ENCODE results near the gene CMPK2. TPM values are rescaled to one million over a fixed set of nuclear protein-coding genes. Genes with fewer than 3 reads are reported as not detected.

CMPK2 gene
- total and polyA plus RNA-seq, 2 donors (not counting 1 experiment from before 2014, with no cell fraction given) = 0.33 to 0.52 TPM

DNA sequence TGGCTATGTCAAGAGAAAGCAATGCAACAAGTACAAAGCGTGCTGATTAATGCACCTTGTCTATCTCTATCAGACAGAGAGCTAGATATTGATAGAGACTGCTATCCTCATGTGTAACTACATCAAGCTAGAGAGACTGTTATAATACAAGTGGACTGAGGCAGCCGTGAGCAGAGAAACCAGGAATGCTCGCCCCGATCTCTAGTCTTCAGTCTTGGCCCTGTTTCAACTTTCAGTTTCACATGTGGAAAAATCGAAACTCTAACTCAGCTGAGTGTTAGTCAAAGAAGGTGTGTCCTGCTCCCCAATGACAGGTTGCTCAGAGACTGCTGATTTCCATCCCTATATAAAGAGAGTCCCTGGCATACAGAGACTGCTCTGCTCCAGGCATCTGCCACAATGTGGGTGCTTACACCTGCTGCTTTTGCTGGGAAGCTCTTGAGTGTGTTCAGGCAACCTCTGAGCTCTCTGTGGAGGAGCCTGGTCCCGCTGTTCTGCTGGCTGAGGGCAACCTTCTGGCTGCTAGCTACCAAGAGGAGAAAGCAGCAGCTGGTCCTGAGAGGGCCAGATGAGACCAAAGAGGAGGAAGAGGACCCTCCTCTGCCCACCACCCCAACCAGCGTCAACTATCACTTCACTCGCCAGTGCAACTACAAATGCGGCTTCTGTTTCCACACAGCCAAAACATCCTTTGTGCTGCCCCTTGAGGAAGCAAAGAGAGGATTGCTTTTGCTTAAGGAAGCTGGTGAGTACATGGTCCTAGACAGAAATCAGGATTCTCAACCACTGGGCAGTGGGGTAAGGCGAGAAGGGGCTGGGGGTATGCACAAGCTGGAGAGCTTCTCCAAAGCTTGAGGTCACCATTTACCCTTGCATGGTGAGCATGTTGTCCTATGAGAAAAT lies 11.9 kb upstream of the CMPK2 start, which contains the start of gene RSAD2:
RSAD2 (plus strand) TSS at position 376 of the 903 bp plus-strand sequence; CDS start at position 400, 24 bp downstream.
- DNase-seq (ENCODE audit: low read depth in 2 of 2) = peak; percentile 34 to 42
- Histone ChIP-seq H3K36me3 (ENCODE audit: control insufficient read depth, insufficient read depth, low read length) (no peaks in the 10 kb centered on the region), H2AFZ (ENCODE audit: low read length) (peak within 1 kb of the TSS; percentile 30), H4K20me1 (ENCODE audit: control insufficient read depth, extremely low read depth, insufficient read depth, low read length) (no peaks in the 10 kb centered on the region), H3K9me3 (ENCODE audit: control insufficient read depth, insufficient read depth, low read depth, low read length) (no peaks in the 10 kb centered on the region), H3K9ac (ENCODE audit: insufficient read depth, low read length) (no peak within 1 kb of the TSS), H3K4me2 (ENCODE audit: extremely low read depth, insufficient read depth, low read length) (peak within 1 kb of the TSS; percentile 73), H3K79me2 (ENCODE audit: control insufficient read depth, insufficient read depth, low read length) (no peaks in the 10 kb centered on the region), H3K27me3 (ENCODE audit: control insufficient read depth, insufficient read depth, low read length) (no peaks in the 10 kb centered on the region), H3K27ac (ENCODE audit: insufficient read depth, low read length) (no peak within 1 kb of the TSS), H3K4me1 (ENCODE audit: control insufficient read depth, extremely low read depth, insufficient read depth, low read length) (no peaks in the 10 kb centered on the region), H3K4me3 (replicated peaks in 1 of 4; ENCODE audit: control extremely low read depth in 1 of 4, insufficient read depth in 1 of 4, low read depth in 3 of 4, low read length in 4 of 4) (peak within 1 kb of the TSS; percentile 21 to 55 (median 43))
- no peak for TF ChIP-seq EZH2 (IDR thresholded peaks at IDR 0.05; ENCODE audit: low read length, missing control alignments)
- TF ChIP-seq, protein P1, sequence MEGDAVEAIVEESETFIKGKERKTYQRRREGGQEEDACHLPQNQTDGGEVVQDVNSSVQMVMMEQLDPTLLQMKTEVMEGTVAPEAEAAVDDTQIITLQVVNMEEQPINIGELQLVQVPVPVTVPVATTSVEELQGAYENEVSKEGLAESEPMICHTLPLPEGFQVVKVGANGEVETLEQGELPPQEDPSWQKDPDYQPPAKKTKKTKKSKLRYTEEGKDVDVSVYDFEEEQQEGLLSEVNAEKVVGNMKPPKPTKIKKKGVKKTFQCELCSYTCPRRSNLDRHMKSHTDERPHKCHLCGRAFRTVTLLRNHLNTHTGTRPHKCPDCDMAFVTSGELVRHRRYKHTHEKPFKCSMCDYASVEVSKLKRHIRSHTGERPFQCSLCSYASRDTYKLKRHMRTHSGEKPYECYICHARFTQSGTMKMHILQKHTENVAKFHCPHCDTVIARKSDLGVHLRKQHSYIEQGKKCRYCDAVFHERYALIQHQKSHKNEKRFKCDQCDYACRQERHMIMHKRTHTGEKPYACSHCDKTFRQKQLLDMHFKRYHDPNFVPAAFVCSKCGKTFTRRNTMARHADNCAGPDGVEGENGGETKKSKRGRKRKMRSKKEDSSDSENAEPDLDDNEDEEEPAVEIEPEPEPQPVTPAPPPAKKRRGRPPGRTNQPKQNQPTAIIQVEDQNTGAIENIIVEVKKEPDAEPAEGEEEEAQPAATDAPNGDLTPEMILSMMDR (conservative IDR thresholded peaks at IDR 0.05 in 1 of 2, IDR thresholded peaks at IDR 0.05 in 1 of 2; ENCODE audit: low read depth in 1 of 2, low read length in 2 of 2) = no peak

- Histone ChIP-seq H3K27ac (ENCODE audit: insufficient read depth, low read length) (no peak overlapping the region), H3K9me3 (ENCODE audit: control insufficient read depth, insufficient read depth, low read depth, low read length) (no peaks in the 10 kb centered on the region), H3K36me3 (ENCODE audit: control insufficient read depth, insufficient read depth, low read length) (no peaks in the 10 kb centered on the region), H3K4me1 (ENCODE audit: control insufficient read depth, extremely low read depth, insufficient read depth, low read length) (no peaks in the 10 kb centered on the region), H3K9ac (ENCODE audit: insufficient read depth, low read length) (no peak overlapping the region), H2AFZ (ENCODE audit: low read length) (no peak overlapping the region), H3K4me3 (replicated peaks in 1 of 4; ENCODE audit: control extremely low read depth in 1 of 4, insufficient read depth in 1 of 4, low read depth in 3 of 4, low read length in 4 of 4) (no peak overlapping the region), H3K27me3 (ENCODE audit: control insufficient read depth, insufficient read depth, low read length) (no peaks in the 10 kb centered on the region), H3K79me2 (ENCODE audit: control insufficient read depth, insufficient read depth, low read length) (no peaks in the 10 kb centered on the region), H3K4me2 (ENCODE audit: extremely low read depth, insufficient read depth, low read length) (no peak overlapping the region), H4K20me1 (ENCODE audit: control insufficient read depth, extremely low read depth, insufficient read depth, low read length) (no peaks in the 10 kb centered on the region)
- TF ChIP-seq, protein P1 (conservative IDR thresholded peaks at IDR 0.05 in 1 of 2, IDR thresholded peaks at IDR 0.05 in 1 of 2; ENCODE audit: low read depth in 1 of 2, low read length in 2 of 2) = no peak
- no peak for TF ChIP-seq EZH2 (IDR thresholded peaks at IDR 0.05; ENCODE audit: low read length, missing control alignments)
- no peak for DNase-seq (ENCODE audit: low read depth in 2 of 2)
These were observed 10.6 kb upstream of the CMPK2 start for GRCh38 chr2:6876309-6876708.

DNA sequence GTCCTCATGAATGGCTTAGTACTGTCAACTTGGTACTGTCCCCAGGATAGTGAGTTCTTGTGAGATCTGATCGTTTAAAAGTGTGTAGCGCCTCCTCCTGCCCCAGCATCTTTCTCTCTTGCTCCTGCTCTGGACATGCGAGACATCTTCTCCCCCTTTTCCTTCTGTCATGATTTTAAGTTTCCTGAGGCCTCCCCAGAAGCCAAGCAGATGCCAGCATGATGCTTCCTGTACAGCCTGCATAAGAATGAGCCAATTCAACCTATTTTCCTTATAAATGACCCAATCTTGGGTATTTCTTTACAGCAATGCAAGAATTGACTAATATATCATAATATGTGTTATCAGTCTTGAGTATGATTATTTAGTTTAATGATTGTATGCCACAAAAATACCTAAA lies 8.3 kb upstream of the CMPK2 start:
- TF ChIP-seq EZH2 (IDR thresholded peaks at IDR 0.05; ENCODE audit: low read length, missing control alignments) = no peak
- TF ChIP-seq, protein P1 (conservative IDR thresholded peaks at IDR 0.05 in 1 of 2, IDR thresholded peaks at IDR 0.05 in 1 of 2; ENCODE audit: low read depth in 1 of 2, low read length in 2 of 2) = no peak
- Histone ChIP-seq H3K4me1 (ENCODE audit: control insufficient read depth, extremely low read depth, insufficient read depth, low read length) (no peaks in the 10 kb centered on the region), H3K36me3 (ENCODE audit: control insufficient read depth, insufficient read depth, low read length) (no peaks in the 10 kb centered on the region), H3K4me2 (ENCODE audit: extremely low read depth, insufficient read depth, low read length) (no peak overlapping the region), H3K27ac (ENCODE audit: insufficient read depth, low read length) (no peak overlapping the region), H3K9me3 (ENCODE audit: control insufficient read depth, insufficient read depth, low read depth, low read length) (no peaks in the 10 kb centered on the region), H2AFZ (ENCODE audit: low read length) (no peak overlapping the region), H3K27me3 (ENCODE audit: control insufficient read depth, insufficient read depth, low read length) (no peaks in the 10 kb centered on the region), H4K20me1 (ENCODE audit: control insufficient read depth, extremely low read depth, insufficient read depth, low read length) (no peaks in the 10 kb centered on the region), H3K4me3 (replicated peaks in 1 of 4; ENCODE audit: control extremely low read depth in 1 of 4, insufficient read depth in 1 of 4, low read depth in 3 of 4, low read length in 4 of 4) (no peak overlapping the region), H3K9ac (ENCODE audit: insufficient read depth, low read length) (no peak overlapping the region), H3K79me2 (ENCODE audit: control insufficient read depth, insufficient read depth, low read length) (no peaks in the 10 kb centered on the region)
- DNase-seq (ENCODE audit: low read depth in 2 of 2) = no peak
